HG02938 (cell line): ENCODE data around the gene TMPRSS11D.

Source experiments
- ATAC-seq: cut with Tn5 transposase; IDR thresholded peaks from one replicate; pipeline ENCODE4 v1.9.1; 2021; ENCODE audit warnings: mild to moderate bottlenecking, moderate library complexity; ENCODE audit not compliant: unreplicated experiment

The TMPRSS11D gene

GRCh38 chr4:67883902-67884301 lies at the start of gene TMPRSS11D:
Gene TMPRSS11D, minus strand, starts transcription at chr4:67884002. Its CDS starts 69 bp downstream, at chr4:67883933.
- ATAC-seq: no peak

GRCh38 chr4:67933038-67933437 lies 49.2 kb upstream of the TMPRSS11D start:
- no peak for ATAC-seq

GRCh38 chr4:67931256-67931655 lies 47.5 kb upstream of the TMPRSS11D start:
- no peak for ATAC-seq

- ATAC-seq: no peak
These were observed 45.6 kb upstream of the TMPRSS11D start for GRCh38 chr4:67929426-67929825.

- ATAC-seq: no peak
These were observed 44.7 kb upstream of the TMPRSS11D start for GRCh38 chr4:67928546-67928945.

GRCh38 chr4:67927251-67927650 lies 43.4 kb upstream of the TMPRSS11D start:
- no peak for ATAC-seq

GRCh38 chr4:67926485-67926884 lies 42.7 kb upstream of the TMPRSS11D start:
- no peak for ATAC-seq

- ATAC-seq: no peak
These were observed 38.9 kb upstream of the TMPRSS11D start for GRCh38 chr4:67922697-67923096.

GRCh38 chr4:67918428-67918827 lies 34.6 kb upstream of the TMPRSS11D start:
- ATAC-seq: no peak

- no peak for ATAC-seq
These were observed 31.7 kb upstream of the TMPRSS11D start for GRCh38 chr4:67915400-67915966.

GRCh38 chr4:67912080-67912479 lies 28.3 kb upstream of the TMPRSS11D start:
- ATAC-seq: no peak

GRCh38 chr4:67911638-67912037 lies 27.8 kb upstream of the TMPRSS11D start:
- ATAC-seq: no peak

- ATAC-seq: no peak
These were observed 27.3 kb upstream of the TMPRSS11D start for GRCh38 chr4:67911141-67911540.

GRCh38 chr4:67910585-67910905 lies 26.7 kb upstream of the TMPRSS11D start:
- ATAC-seq: no peak

GRCh38 chr4:67909905-67910584 lies 26.2 kb upstream of the TMPRSS11D start:
- ATAC-seq: peak; percentile 64

- no peak for ATAC-seq
These were observed 23.8 kb upstream of the TMPRSS11D start for GRCh38 chr4:67907650-67908049.

- ATAC-seq: no peak
These were observed 15.3 kb upstream of the TMPRSS11D start for GRCh38 chr4:67899096-67899495.

GRCh38 chr4:67897686-67898085 lies 13.9 kb upstream of the TMPRSS11D start:
- no peak for ATAC-seq

GRCh38 chr4:67896421-67897065 lies 12.7 kb upstream of the TMPRSS11D start:
- no peak for ATAC-seq

- no peak for ATAC-seq
These were observed 10.9 kb upstream of the TMPRSS11D start for GRCh38 chr4:67894659-67895058.

GRCh38 chr4:67892905-67893304 lies 9.1 kb upstream of the TMPRSS11D start:
- no peak for ATAC-seq

GRCh38 chr4:67892253-67892652 lies 8.5 kb upstream of the TMPRSS11D start:
- no peak for ATAC-seq
